SK-N-SH (cell line): Measurements from ENCODE around the gene PDGFB. TPM values are rescaled to one million over a fixed set of nuclear protein-coding genes. Genes with fewer than 3 reads are reported as not detected.

Source experiments
- CTCF ChIA-PET: fragments of 300-600, 350-600 bp; formaldehyde crosslinking; extraction: SDS; loops from one replicate; lab custom pipeline; 2021; lab: Yijun Ruan, JAX
- POLR2A ChIA-PET: fragments of 350-600 bp; sonication (Branson Sonifier 250); formaldehyde crosslinking; extraction: SDS; loops from one replicate; lab custom pipeline; 2020; ENCODE audit warnings: antibody characterized with exemption, inconsistent platforms; lab: Yijun Ruan, JAX
- DNase-seq: peaks from one replicate; pipeline ENCODE4 v3.0.0; 2012
- H2AFZ ChIP-seq: fragments of 200-600 bp; sonication (generic); 2 replicates; pipeline ENCODE4 v1.8.1; 2016; ENCODE audit warnings: antibody characterized with exemption, mild to moderate bottlenecking, low read depth
- H3F3A ChIP-seq: fragments of 200-600 bp; sonication (generic); replicated peaks from 2 replicates; pipeline ENCODE3; 2016; ENCODE audit warnings: antibody characterized with exemption, mild to moderate bottlenecking; ENCODE audit not compliant: insufficient read depth
- H3K27ac ChIP-seq, 2 experiments: fragments of 200-500 bp in 1 of 2; fragments of 200-600 bp in 1 of 2; sonication (Bioruptor generic) in 1 of 2; sonication (generic), shearing (Covaris generic) in 1 of 2; 2 replicates each; pipeline versions ENCODE4 v1.5.1 to v1.6.1; 2014 to 2016; ENCODE audit warnings: low read depth in 2 of 2, inconsistent platforms in 1 of 2, low read length in 1 of 2, mild to moderate bottlenecking in 1 of 2, mixed read lengths in 1 of 2
- H3K27me3 ChIP-seq: fragments of 200-600 bp; sonication (generic), shearing (Covaris generic); 2 replicates; pipeline ENCODE4 v1.6.1; 2016; ENCODE audit warnings: mixed run types; ENCODE audit not compliant: insufficient read depth
- H3K36me3 ChIP-seq, 2 experiments: fragments of 200-500 bp in 1 of 2; fragments of 200-600 bp in 1 of 2; sonication (Bioruptor generic) in 1 of 2; sonication (generic) in 1 of 2; replicated peaks in 1 of 2; 2 replicates each; pipeline versions ENCODE3 to v1.5.1; 2014 to 2016; ENCODE audit warnings: low read length in 1 of 2, mild to moderate bottlenecking in 1 of 2; ENCODE audit not compliant: insufficient read depth in 2 of 2, control insufficient read depth in 1 of 2
- H3K4me1 ChIP-seq, 2 experiments: fragments of 200-500 bp in 1 of 2; fragments of 200-600 bp in 1 of 2; sonication (Bioruptor generic) in 1 of 2; sonication (generic), shearing (Covaris generic) in 1 of 2; 2 replicates each; pipeline versions ENCODE4 v1.5.1 to v1.6.1; 2014 to 2016; ENCODE audit warnings: low read depth in 1 of 2, low read length in 1 of 2, mixed run types in 1 of 2; ENCODE audit not compliant: insufficient read depth in 2 of 2, control insufficient read depth in 1 of 2
- H3K4me2 ChIP-seq: fragments of 200-600 bp; sonication (generic), shearing (Covaris generic); 2 replicates; pipeline ENCODE4 v1.6.1; 2017; ENCODE audit warnings: mixed run types
- H3K4me3 ChIP-seq, 2 experiments: fragments of 200-500 bp in 1 of 2; fragments of 200-600 bp in 1 of 2; sonication (Bioruptor generic) in 1 of 2; sonication (generic), shearing (Covaris generic) in 1 of 2; 2 replicates each; pipeline versions ENCODE4 v1.5.1 to v1.8.1; 2014 to 2016; ENCODE audit warnings: low read depth in 2 of 2, inconsistent platforms in 1 of 2, low read length in 1 of 2, mild to moderate bottlenecking in 1 of 2, mixed read lengths in 1 of 2, moderate library complexity in 1 of 2
- H3K79me2 ChIP-seq: fragments of 200-600 bp; sonication (generic); 2 replicates; pipeline ENCODE4 v1.8.1; 2017; ENCODE audit warnings: mild to moderate bottlenecking; ENCODE audit not compliant: insufficient read depth
- H3K9ac ChIP-seq: fragments of 200-600 bp; sonication (generic); 2 replicates; pipeline ENCODE4 v1.6.1; 2017; ENCODE audit warnings: mixed run types
- H3K9me2 ChIP-seq: fragments of 200-600 bp; sonication (generic); 2 replicates; pipeline ENCODE4 v1.6.1; 2017; ENCODE audit warnings: mixed run types
- H3K9me3 ChIP-seq: fragments of 200-600 bp; sonication (generic); 2 replicates; pipeline ENCODE4 v1.6.1; 2017; ENCODE audit warnings: mixed run types, mild to moderate bottlenecking, moderate library complexity
- H4K20me1 ChIP-seq: fragments of 200-600 bp; sonication (generic); 2 replicates; pipeline ENCODE4 v1.6.1; 2017; ENCODE audit warnings: mild to moderate bottlenecking, mixed run types; ENCODE audit not compliant: insufficient read depth
- ELF1 ChIP-seq: IDR thresholded peaks from 2 replicates; pipeline ENCODE4 v1.4.0; 2012
- GABPA ChIP-seq: IDR thresholded peaks from 2 replicates; pipeline ENCODE4 v1.4.0; 2012; ENCODE audit warnings: low read depth, mild to moderate bottlenecking
- GATA2 ChIP-seq: sonication (generic); formaldehyde crosslinking; IDR thresholded peaks from 2 replicates; pipeline ENCODE4 v1.5.0; 2020; ENCODE audit warnings: mild to moderate bottlenecking, missing genetic modification reagents
- MAX ChIP-seq: IDR thresholded peaks from 2 replicates; pipeline ENCODE4 v1.4.0; 2012; ENCODE audit warnings: low read depth
- MEF2A ChIP-seq: IDR thresholded peaks from 2 replicates; pipeline ENCODE4 v1.4.0; 2012; ENCODE audit warnings: low read depth, borderline replicate concordance
- PBX3 ChIP-seq: IDR thresholded peaks from 2 replicates; pipeline ENCODE4; 2012
- RAD21 ChIP-seq: IDR thresholded peaks from 2 replicates; pipeline ENCODE4 v1.6.1; 2012; ENCODE audit warnings: mild to moderate bottlenecking, low read length
- RXRA ChIP-seq: IDR thresholded peaks from 2 replicates; pipeline ENCODE4 v1.4.0; 2012; ENCODE audit warnings: low read depth, mild to moderate bottlenecking, borderline replicate concordance
- SIN3A ChIP-seq: IDR thresholded peaks from 2 replicates; pipeline ENCODE4 v1.6.1; 2012; ENCODE audit warnings: low read depth, mild to moderate bottlenecking, low read length, moderate library complexity, borderline replicate concordance
- TCF12 ChIP-seq: IDR thresholded peaks from 2 replicates; pipeline ENCODE4 v1.4.0; 2012
- TEAD4 ChIP-seq: IDR thresholded peaks from 2 replicates; pipeline ENCODE4 v1.4.0; 2012; ENCODE audit warnings: mild to moderate bottlenecking, borderline replicate concordance; ENCODE audit not compliant: insufficient read depth
- WGBS: methylation state at CpG from one replicate; pipeline ENCODE4 v1.1.6; 2017; ENCODE audit warnings: low lambda C conversion rate; 5-methylcytosine and 5-hydroxymethylcytosine counted together
- polyA plus RNA-seq, 3 experiments: library from polyadenylated mRNA; depleted of rRNA; stranded (reverse); fragments of >200 nt; gene quantifications; 2 replicates each; pipeline ENCODE4 v1.2.3, GENCODE V29; 2012

Gene PDGFB
- 0.19 and 0.44 TPM in 2 replicates for polyA plus RNA-seq (2012; rRNA removed)
- polyA plus RNA-seq (2012; cell fraction: cytosol; rRNA removed) = 0.06 and 0.16 TPM in 2 replicates
- 0.11 and 0.16 TPM in 2 replicates for polyA plus RNA-seq (2012; cell fraction: nucleus; rRNA removed)

- peak within 1 kb of the TSS; percentile 55; the same call in 1 of the 2 replicates for H3K4me2 ChIP-seq
- WGBS = 1% methylated on average over 18 of the region's 68 CpGs
- no peaks in the 10 kb centered on the region for H3K79me2 ChIP-seq
- no peaks in the 10 kb centered on the region for H3K9me2 ChIP-seq
- no peak for TF ChIP-seq MEF2A
- no peak for TF ChIP-seq SIN3A
- no peak for TF ChIP-seq GATA2 (CRISPR knock-in tag)
- TF ChIP-seq RXRA = no peak
- no peak for TF ChIP-seq RAD21
- TF ChIP-seq TEAD4 = no peak
- no peak for TF ChIP-seq PBX3
- TF ChIP-seq MAX = no peak
- TF ChIP-seq TCF12 = no peak
- no peak for TF ChIP-seq GABPA
- no peaks in the 10 kb centered on the region for H3F3A ChIP-seq
- no peaks in the 10 kb centered on the region; a peak in 1 of 4 replicates for H3K4me1 ChIP-seq
- H3K4me3 ChIP-seq = peak within 1 kb of the TSS in 1 of 2 experiments; percentile 12; a peak in 2 of 4 replicates
- peaks cover 12% of the 10 kb centered on the region; the same call in 1 of the 2 replicates for H3K27me3 ChIP-seq
- POLR2A ChIA-PET = no interaction called here
- CTCF ChIA-PET = no interaction called here
- H3K9me3 ChIP-seq = no peaks in the 10 kb centered on the region
- DNase-seq = no peak
- no peak within 1 kb of the TSS for H3K27ac ChIP-seq
- H3K9ac ChIP-seq = no peak within 1 kb of the TSS
- H2AFZ ChIP-seq = no peak within 1 kb of the TSS
- no peaks in the 10 kb centered on the region for H3K36me3 ChIP-seq
- no peaks in the 10 kb centered on the region for H4K20me1 ChIP-seq
Measured at GRCh38 chr22:39244496-39245129, at the start of gene PDGFB. TSS of gene PDGFB (minus strand) at chr22:39244982. CDS start at chr22:39243963, 1,019 bp downstream.

GRCh38 chr22:39293766-39294368 is 49.1 kb upstream of the PDGFB start:
- H3K9me3 ChIP-seq = no peaks in the 10 kb centered on the region
- H3F3A ChIP-seq = no peaks in the 10 kb centered on the region
- no peak for DNase-seq
- no peaks in the 10 kb centered on the region for H3K79me2 ChIP-seq
- no peak overlapping the region for H3K4me3 ChIP-seq
- TF ChIP-seq ELF1 = no peak
- H3K36me3 ChIP-seq = no peaks in the 10 kb centered on the region
- H3K27ac ChIP-seq = no peak overlapping the region
- H3K9me2 ChIP-seq = no peaks in the 10 kb centered on the region
- ChIA-PET POLR2A (no interaction called here), CTCF (no interaction called here)
- H3K9ac ChIP-seq = no peak overlapping the region
- H3K4me2 ChIP-seq = no peak overlapping the region
- H3K27me3 ChIP-seq = no peaks in the 10 kb centered on the region
- H4K20me1 ChIP-seq = no peaks in the 10 kb centered on the region
- peaks cover 0 to 7% of the 10 kb centered on the region in 2 experiments; a peak in 3 of 4 replicates for H3K4me1 ChIP-seq
- no peak overlapping the region for H2AFZ ChIP-seq
- WGBS = 89% methylated on average over 3 of the region's 15 CpGs
